Activated CD4-positive, alpha-beta T cell treated with anti-CD3 and anti-CD28 coated beads, Interleukin-2, amount 10 ng/mL, durations not matched to agents 7 days and 5 days (primary cell): Measurements from ENCODE around the gene HECTD2. TPM values are rescaled to one million over a fixed set of nuclear protein-coding genes. Genes with fewer than 3 reads are reported as not detected.
"Not testable (repeated sequence)": the region's sequence is repeated elsewhere in the genome, so short reads cannot be mapped to it uniquely, and the experiment has no call there.

Experiments used
- CTCF ChIA-PET: fragments of 350-600 bp; sonication (Branson Sonifier 250); formaldehyde crosslinking; loops from one replicate; lab custom pipeline; 2021; ENCODE audit warnings: antibody characterized with exemption; lab: Charles Lee
- POLR2A ChIA-PET: fragments of 350-600 bp; sonication (Branson Sonifier 250); formaldehyde crosslinking; loops from one replicate; lab custom pipeline; 2021; ENCODE audit warnings: antibody characterized with exemption; lab: Charles Lee
- DNase-seq: peaks from one replicate; pipeline ENCODE4 v3.0.0-alpha.2; 2020
- H3K27ac Mint-ChIP-seq: one replicate; pipeline ENCODE4 v1.8.0; 2021; ENCODE audit warnings: mild to moderate bottlenecking, moderate library complexity, mixed read lengths
- H3K27me3 Mint-ChIP-seq: one replicate; pipeline ENCODE4 v1.8.0; 2021; ENCODE audit warnings: mixed read lengths
- H3K36me3 Mint-ChIP-seq: one replicate; pipeline ENCODE4 v1.8.0; 2021; ENCODE audit warnings: low read depth, mixed read lengths
- H3K4me1 Mint-ChIP-seq: one replicate; pipeline ENCODE4 v1.8.0; 2021; ENCODE audit warnings: mixed read lengths
- H3K4me3 Mint-ChIP-seq: one replicate; pipeline ENCODE4 v1.8.0; 2021; ENCODE audit warnings: mild to moderate bottlenecking, moderate library complexity, mixed read lengths
- H3K9me3 Mint-ChIP-seq: one replicate; pipeline ENCODE4 v1.8.0; 2021; ENCODE audit warnings: mixed read lengths
- total RNA-seq, 2 experiments: library from RNA; stranded (reverse); gene quantifications; one replicate each; pipeline ENCODE4 v1.2.3, GENCODE V29; 2021

HECTD2 gene
- total RNA-seq, 2 experiments from 2014 or later, result 2.6 to 3.1 TPM

- ChIA-PET POLR2A (no interaction called here), CTCF (no interaction called here)
- H3K27me3 Mint-ChIP-seq, result peaks cover 27% of the 10 kb centered on the region
- peaks cover 7% of the 10 kb centered on the region for H3K4me1 Mint-ChIP-seq
- no peak for DNase-seq
- H3K4me3 Mint-ChIP-seq, result no peak overlapping the region
- H3K36me3 Mint-ChIP-seq, result no peaks in the 10 kb centered on the region
- H3K27ac Mint-ChIP-seq, result no peak overlapping the region
- no peaks in the 10 kb centered on the region for H3K9me3 Mint-ChIP-seq
These were observed 24.6 kb upstream of the HECTD2 start for GRCh38 chr10:91385306-91386085.

- H3K36me3 Mint-ChIP-seq, result no peaks in the 10 kb centered on the region
- ChIA-PET CTCF (interaction anchor here (1.0 kb wide), 1 partner anchor 17 kb away, joined by 3 read pairs; no protein-coding TSS in a partner anchor), POLR2A (no interaction called here)
- H3K27ac Mint-ChIP-seq, result peak overlapping the region; percentile 59
- H3K4me3 Mint-ChIP-seq, result no peak overlapping the region
- DNase-seq, result peak; percentile 56
- H3K9me3 Mint-ChIP-seq, result no peaks in the 10 kb centered on the region
- peaks cover 23% of the 10 kb centered on the region for H3K27me3 Mint-ChIP-seq
- peaks cover 9% of the 10 kb centered on the region for H3K4me1 Mint-ChIP-seq
These were observed 20.3 kb upstream of the HECTD2 start for GRCh38 chr10:91389636-91390512.

DNA sequence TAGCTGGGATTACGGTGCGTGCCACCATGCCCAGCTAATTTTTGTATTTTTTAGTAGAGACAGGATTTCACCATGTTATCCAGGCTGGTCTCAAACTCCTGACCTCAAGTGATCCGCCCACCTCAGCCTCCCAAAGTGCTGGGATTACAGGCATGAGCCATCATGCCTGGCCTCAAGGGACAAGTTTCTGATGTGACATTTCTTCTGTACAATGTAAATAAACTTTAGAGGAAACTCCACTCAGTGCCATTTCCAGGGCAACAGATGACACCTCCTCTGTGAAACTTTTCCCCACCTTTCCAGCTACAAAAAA, 19.7 kb upstream of the HECTD2 start:
- H3K4me3 Mint-ChIP-seq, H3K36me3 Mint-ChIP-seq, DNase-seq, H3K27ac Mint-ChIP-seq, H3K9me3 Mint-ChIP-seq, H3K4me1 Mint-ChIP-seq, POLR2A ChIA-PET: not testable (repeated sequence)
- peaks cover 21% of the 10 kb centered on the region for H3K27me3 Mint-ChIP-seq
- CTCF ChIA-PET, result interaction anchor here (1.0 kb wide), 1 partner anchor 17 kb away, joined by 3 read pairs; no protein-coding TSS in a partner anchor

DNA sequence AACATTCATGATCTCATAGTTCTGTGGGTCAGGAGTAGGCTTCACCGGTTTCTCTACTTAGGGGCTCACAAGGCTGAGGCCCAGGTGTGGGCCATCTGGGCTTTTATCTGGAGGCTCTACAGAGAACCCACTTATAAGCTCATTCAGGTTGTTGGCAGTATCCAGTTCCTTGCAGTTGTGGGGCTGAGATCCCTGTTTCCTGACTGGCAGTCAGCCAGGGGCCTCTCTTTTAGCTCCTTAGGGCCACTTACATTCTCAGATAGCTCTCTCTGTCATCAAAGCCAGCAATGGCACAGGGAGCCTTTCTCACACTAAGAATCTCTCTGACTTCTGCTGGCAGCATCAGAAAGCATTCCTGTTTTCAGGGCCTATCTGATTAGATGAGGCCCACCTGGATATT, 18.2 kb upstream of the HECTD2 start:
- Mint-ChIP-seq H3K4me1 (peaks cover 9% of the 10 kb centered on the region), H3K4me3 (no peak overlapping the region), H3K9me3 (no peaks in the 10 kb centered on the region), H3K36me3 (no peaks in the 10 kb centered on the region), H3K27me3 (peaks cover 18% of the 10 kb centered on the region), H3K27ac (no peak overlapping the region)
- no peak for DNase-seq
- CTCF ChIA-PET, result interaction anchor here (1.2 kb wide), 1 partner anchor 93 kb away, joined by 4 read pairs; no protein-coding TSS in a partner anchor
- POLR2A ChIA-PET, result no interaction called here

GRCh38 chr10:91406322-91406721, 3.8 kb upstream of the HECTD2 start:
- peaks cover 22% of the 10 kb centered on the region for H3K27me3 Mint-ChIP-seq
- POLR2A ChIA-PET, result no interaction called here
- DNase-seq, result no peak
- CTCF ChIA-PET, result interaction anchor here (1.2 kb wide), 1 partner anchor 16 kb away, joined by 3 read pairs; no protein-coding TSS in a partner anchor
- no peaks in the 10 kb centered on the region for H3K36me3 Mint-ChIP-seq
- no peak overlapping the region for H3K4me3 Mint-ChIP-seq
- no peaks in the 10 kb centered on the region for H3K9me3 Mint-ChIP-seq
- H3K27ac Mint-ChIP-seq, result no peak overlapping the region
- peaks cover 14% of the 10 kb centered on the region for H3K4me1 Mint-ChIP-seq

GRCh38 chr10:91409069-91409868, 875 bp upstream of the HECTD2 start:
- peak overlapping the region; percentile 77 for H3K4me3 Mint-ChIP-seq
- ChIA-PET POLR2A (no interaction called here), CTCF (interaction anchor here (0.5 kb wide), 1 partner anchor 11 kb away, joined by 4 read pairs; no protein-coding TSS in a partner anchor)
- peak; percentile 37 for DNase-seq
- no peaks in the 10 kb centered on the region for H3K9me3 Mint-ChIP-seq
- H3K36me3 Mint-ChIP-seq, result no peaks in the 10 kb centered on the region
- peak overlapping the region; percentile 97 for H3K27ac Mint-ChIP-seq
- H3K27me3 Mint-ChIP-seq, result peaks cover 24% of the 10 kb centered on the region
- peaks cover 18% of the 10 kb centered on the region for H3K4me1 Mint-ChIP-seq

DNA sequence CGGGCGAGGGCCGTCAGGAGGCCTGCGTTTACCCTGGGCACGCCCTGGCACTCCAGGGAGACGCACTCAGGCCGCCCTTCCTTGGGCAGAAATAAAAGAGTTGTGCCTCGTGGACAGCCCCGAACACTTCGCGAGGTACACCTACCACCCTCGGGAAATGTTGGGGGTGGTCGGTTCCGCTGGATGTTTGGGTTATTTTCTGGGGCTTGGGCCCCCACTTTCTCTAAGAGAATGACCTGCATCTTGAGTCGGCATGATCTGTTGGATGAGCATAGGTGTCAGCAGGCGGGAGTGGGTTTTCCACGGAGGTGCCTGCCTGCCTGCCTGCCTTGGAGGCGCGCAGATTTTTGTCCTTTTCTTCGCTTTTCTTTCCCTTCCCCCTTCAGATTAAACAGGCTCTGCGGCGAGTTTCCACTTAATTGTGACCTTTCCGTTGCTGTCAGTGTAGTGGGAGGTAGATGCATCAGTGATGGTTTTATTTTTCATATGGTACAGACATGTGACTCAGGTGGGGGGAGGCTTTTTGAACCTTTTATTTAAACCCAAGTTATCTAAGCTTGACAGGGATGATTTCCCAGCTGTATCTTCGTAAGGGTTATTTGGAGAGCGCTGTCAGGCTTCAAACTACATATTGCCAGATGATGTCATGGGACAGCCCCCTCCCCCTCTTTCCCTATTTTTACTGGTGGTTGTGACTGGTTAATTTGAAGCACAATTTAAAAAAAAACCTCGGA, 661 bp downstream of the HECTD2 start:
- peak overlapping the region; percentile 77 for H3K4me3 Mint-ChIP-seq
- peaks cover 18% of the 10 kb centered on the region for H3K4me1 Mint-ChIP-seq
- H3K27me3 Mint-ChIP-seq, result peaks cover 14% of the 10 kb centered on the region
- DNase-seq, result peak; percentile 16
- ChIA-PET POLR2A (no interaction called here), CTCF (interaction anchor here (0.7 kb wide), 1 partner anchor 497 kb away, joined by 3 read pairs; no protein-coding TSS in a partner anchor)
- H3K27ac Mint-ChIP-seq, result peak overlapping the region; percentile 83
- no peaks in the 10 kb centered on the region for H3K36me3 Mint-ChIP-seq
- no peaks in the 10 kb centered on the region for H3K9me3 Mint-ChIP-seq

GRCh38 chr10:91411621-91412020, 1.5 kb downstream of the HECTD2 start:
- H3K36me3 Mint-ChIP-seq, result no peaks in the 10 kb centered on the region
- H3K27ac Mint-ChIP-seq, result no peak overlapping the region
- POLR2A ChIA-PET, result no interaction called here
- CTCF ChIA-PET, result interaction anchor here (0.7 to 0.8 kb wide), 2 partner anchors 9 to 496 kb away, joined by 3 read pairs; no protein-coding TSS in a partner anchor
- peaks cover 8% of the 10 kb centered on the region for H3K27me3 Mint-ChIP-seq
- no peaks in the 10 kb centered on the region for H3K9me3 Mint-ChIP-seq
- peak overlapping the region; percentile 77 for H3K4me3 Mint-ChIP-seq
- H3K4me1 Mint-ChIP-seq, result peaks cover 18% of the 10 kb centered on the region
- DNase-seq, result no peak

GRCh38 chr10:91412354-91413087, 2.4 kb downstream of the HECTD2 start:
- CTCF ChIA-PET, result interaction anchor here (1.3 kb wide), 1 partner anchor 19 kb away, joined by 3 read pairs; no protein-coding TSS in a partner anchor
- Mint-ChIP-seq H3K36me3 (no peaks in the 10 kb centered on the region), H3K27me3 (peaks cover 5% of the 10 kb centered on the region), H3K9me3 (no peaks in the 10 kb centered on the region), H3K4me1 (peaks cover 18% of the 10 kb centered on the region), H3K27ac (no peak overlapping the region), H3K4me3 (no peak overlapping the region)
- POLR2A ChIA-PET, result no interaction called here
- no peak for DNase-seq

- Mint-ChIP-seq H3K4me3 (no peak overlapping the region), H3K9me3 (no peaks in the 10 kb centered on the region), H3K27me3 (peaks cover 2% of the 10 kb centered on the region), H3K4me1 (peaks cover 6% of the 10 kb centered on the region), H3K27ac (no peak overlapping the region), H3K36me3 (no peaks in the 10 kb centered on the region)
- POLR2A ChIA-PET, result no interaction called here
- CTCF ChIA-PET, result no interaction called here
- DNase-seq, result no peak
These were observed 5.7 kb downstream of the HECTD2 start for GRCh38 chr10:91415816-91416215.

DNA sequence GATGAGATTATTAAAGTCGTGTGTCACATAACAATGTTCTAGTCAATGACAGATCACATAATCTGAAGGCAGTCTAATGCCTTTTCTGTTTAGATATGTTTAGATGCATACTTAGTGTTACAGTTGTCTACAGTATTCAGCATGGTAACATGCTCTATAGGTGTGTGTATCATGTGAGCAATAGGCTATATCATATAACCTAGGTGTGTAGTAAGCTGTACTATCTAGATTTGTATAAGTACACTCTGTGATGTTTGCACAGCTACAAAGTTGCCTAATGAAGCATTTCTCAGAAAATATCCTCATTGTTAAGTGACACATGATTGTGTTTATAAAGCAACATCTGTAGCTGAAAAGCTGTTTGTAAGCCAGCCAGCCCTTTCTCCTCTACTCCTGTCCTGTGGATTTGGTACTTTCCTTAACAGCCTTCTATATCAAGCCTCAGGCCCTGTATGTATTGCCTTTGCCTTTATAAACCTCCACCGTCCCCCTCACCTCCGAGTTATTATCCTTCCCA, 6.3 kb downstream of the HECTD2 start:
- ChIA-PET POLR2A (no interaction called here), CTCF (interaction anchor here (0.7 kb wide), 2 partner anchors 25 to 721 kb away, joined by 3 read pairs; no protein-coding TSS in a partner anchor)
- H3K4me3 Mint-ChIP-seq, result no peak overlapping the region
- H3K27me3 Mint-ChIP-seq, result peaks cover 2% of the 10 kb centered on the region
- H3K36me3 Mint-ChIP-seq, result no peaks in the 10 kb centered on the region
- DNase-seq, result no peak
- H3K9me3 Mint-ChIP-seq, result no peaks in the 10 kb centered on the region
- peaks cover 7% of the 10 kb centered on the region for H3K4me1 Mint-ChIP-seq
- H3K27ac Mint-ChIP-seq, result no peak overlapping the region
